ENCODE data around the gene WAC. TPM values are rescaled to one million over a fixed set of nuclear protein-coding genes. Genes with fewer than 3 reads are reported as not detected.
"Not testable (repeated sequence)": the region's sequence is repeated elsewhere in the genome, so short reads cannot be mapped to it uniquely, and the experiment has no call there.

WAC gene, protein sequence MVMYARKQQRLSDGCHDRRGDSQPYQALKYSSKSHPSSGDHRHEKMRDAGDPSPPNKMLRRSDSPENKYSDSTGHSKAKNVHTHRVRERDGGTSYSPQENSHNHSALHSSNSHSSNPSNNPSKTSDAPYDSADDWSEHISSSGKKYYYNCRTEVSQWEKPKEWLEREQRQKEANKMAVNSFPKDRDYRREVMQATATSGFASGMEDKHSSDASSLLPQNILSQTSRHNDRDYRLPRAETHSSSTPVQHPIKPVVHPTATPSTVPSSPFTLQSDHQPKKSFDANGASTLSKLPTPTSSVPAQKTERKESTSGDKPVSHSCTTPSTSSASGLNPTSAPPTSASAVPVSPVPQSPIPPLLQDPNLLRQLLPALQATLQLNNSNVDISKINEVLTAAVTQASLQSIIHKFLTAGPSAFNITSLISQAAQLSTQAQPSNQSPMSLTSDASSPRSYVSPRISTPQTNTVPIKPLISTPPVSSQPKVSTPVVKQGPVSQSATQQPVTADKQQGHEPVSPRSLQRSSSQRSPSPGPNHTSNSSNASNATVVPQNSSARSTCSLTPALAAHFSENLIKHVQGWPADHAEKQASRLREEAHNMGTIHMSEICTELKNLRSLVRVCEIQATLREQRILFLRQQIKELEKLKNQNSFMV
- 119 TPM for total RNA-seq

DNA sequence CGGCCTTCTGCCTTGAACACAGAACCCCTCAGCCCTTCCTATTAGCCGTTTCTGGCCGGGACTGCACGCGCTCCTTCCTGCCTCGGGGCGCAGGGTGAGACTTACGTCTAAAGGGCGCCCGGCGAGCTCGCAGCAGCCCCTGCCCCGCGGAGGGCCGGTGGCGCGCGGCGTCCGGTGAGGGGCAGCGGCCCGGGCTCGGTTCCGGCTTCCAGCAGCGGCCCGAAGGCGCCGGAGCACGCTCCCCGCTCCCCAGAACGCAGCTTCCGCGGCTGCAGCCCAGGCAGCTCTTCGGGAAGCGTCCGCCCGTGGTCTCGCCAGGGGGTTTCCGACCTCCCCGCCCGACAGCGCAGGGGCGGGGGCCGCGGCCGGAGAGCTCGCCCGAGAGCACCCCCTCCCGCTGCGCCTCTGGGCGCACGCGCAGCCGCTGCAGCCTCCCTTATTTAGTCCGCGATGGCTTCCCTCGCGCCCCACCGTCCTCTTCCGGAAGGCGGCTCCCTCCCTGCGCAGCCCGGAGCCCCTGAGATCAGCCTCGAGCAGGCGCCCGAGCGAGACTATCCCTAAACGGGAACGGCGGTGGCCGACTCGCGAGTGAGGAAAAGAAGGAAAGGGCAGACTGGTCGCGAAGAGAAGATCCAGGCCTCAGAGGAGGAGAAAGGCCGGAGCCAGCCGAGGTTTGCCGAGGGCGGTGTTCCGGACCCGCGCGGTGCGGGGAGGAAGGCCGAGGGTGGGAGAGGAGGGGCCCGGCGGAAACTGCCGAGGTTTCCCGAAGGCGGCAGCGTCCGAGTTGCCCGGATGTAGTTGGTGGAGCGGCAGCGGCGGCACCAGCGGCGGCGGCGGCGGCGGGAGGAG is at the start of gene WAC:
Gene WAC (plus strand): TSS at position 782 of the 849 bp plus-strand sequence. CDS start 462 bp downstream, outside the sequence.
- peak; percentile 97 for DNase-seq (ENCODE audit: low spot score)

DNA sequence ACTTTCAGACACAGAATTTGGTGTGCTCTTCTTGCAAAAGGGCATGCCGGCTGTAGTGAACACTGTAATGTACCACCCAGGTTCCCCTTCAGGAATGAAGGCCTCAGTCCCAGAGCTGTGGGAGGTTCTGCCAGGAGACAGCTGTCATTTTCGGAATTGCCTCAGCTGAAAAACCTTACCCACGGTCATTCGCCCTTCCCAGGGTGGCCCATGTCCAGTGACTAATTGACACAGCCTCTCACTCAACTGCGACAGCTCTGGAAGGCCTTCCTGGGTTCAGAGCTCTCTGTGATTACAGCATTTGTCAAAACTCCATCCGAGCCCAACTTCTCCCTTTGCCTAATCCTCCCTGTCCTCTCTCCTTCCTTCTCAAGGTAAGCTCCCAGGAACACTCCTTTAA is 43.7 kb upstream of the WAC start:
- DNase-seq (ENCODE audit: low spot score): no peak

DNA sequence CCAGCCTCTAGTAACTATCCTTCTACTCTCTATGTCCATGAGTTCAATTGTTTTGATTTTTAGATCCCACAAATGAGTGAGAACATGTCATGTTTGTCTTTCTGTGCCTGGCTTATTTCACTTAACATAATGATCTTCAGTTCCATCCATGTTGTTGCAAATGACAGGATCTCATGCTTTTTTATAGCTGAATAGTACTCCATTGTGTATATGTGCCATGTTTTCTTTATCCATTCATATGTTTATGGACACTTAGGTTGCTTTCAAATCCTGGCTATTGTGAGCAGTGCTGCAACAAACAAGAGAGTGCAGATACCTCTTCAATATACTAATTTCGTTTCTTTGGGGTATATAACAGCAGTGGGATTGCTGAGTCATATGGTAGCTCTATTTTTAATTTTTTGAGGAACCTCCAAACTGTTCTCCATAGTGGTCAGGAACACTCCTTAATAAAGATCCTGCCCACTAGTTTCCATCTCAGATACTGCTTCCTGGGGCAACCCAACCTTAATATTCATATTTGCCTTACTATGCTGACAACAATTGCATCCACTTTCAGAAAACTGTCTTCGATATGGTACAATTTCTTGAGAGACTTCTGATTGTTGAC is 42.6 kb upstream of the WAC start:
- DNase-seq (ENCODE audit: low spot score): not testable (repeated sequence)

DNA sequence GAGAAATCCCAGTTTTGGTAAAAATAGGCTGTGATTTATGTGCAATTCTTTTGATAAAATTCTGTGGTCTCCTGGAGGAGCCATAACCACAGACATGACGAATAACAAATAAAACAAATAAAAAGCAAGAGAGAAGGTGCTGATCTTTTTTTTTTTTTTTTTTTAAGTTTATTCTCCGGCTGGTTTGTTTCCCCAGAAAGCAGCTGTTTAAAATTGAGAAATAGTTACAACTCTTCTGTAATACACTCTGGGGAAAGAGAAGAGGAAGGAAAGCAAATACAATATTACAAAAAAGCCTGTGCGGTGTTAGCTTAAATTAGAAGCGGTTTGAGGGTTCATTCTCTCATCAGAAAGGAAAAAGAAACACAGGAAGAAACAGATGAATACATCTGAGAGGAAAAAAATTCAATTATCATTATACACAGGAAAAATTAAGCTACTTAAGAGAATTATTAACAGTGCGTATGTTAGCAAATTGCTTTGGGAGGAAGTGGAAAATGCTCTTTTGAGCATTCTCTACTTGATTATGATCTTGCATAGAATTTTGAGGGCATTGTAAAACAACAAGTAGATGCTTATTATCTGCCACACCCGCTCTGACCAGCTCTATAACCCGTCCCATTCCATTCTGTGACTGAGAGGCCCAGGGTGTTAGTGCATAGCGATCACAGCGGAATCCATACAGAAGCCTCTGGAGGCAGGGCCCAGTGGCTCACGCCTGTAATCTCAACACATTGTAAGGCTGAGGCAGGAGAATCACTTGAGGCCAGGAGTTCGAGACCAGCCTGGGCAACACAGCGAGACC is 40.6 kb upstream of the WAC start:
- no peak for DNase-seq (ENCODE audit: low spot score)

DNA sequence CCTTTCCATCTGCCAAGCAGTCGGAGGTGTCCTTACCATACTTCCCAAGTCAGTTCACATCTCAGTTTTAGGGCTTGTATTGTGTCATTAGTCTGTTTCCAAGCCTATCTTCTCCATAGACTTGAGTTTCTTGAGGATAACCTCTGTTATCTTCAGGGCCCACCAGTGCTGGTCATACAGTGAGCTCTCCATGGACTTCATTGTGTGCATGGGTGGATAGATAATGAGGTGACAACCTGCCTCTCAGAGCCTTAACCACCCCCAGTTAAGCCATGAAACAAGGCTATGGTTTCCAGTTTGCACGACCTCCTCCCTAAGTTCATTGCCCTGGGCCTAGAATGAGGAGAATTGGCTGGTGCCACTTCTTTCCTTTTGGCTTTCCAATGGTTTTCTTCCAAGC is 38.5 kb upstream of the WAC start:
- DNase-seq (ENCODE audit: low spot score): no peak

DNA sequence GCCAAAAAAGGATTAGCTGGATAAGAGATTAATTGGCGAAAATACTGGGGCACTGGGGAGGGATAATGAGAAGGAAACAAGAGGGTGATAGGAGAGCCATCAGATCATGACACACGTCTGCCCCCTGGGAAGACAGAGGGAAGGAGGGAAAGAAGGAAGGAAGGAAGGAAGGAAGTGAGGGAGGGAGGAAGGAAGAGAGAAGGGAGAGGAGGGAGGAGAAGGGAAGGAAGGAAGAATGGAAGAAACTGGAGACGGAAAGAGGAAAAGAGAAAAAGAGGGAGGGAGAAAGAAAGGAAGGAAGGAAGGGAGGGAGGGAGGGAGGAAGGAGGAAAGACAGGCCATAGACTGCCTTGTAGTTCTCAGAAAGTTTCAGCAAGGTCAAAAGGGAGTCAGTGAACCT is 37.8 kb upstream of the WAC start:
- DNase-seq (ENCODE audit: low spot score): no peak

DNA sequence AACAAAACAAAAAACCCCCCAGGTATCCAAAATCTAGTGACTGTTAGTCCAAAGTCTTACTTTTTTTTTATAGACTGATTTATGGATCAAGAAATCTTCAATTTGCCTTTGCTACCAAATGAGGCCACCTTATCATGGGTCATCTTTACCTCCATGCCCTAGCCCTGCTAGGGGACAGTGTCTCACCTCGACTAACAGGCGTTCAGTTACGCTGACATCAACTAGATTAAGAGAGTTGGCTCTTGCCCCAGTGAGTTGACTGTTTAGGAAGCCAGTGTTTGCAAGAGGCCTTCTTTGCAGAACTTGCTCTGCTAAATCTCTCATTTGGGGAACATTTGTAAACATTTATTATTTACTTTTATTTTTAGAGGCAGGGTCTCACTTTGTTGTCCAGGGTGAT is 36.9 kb upstream of the WAC start:
- no peak for DNase-seq (ENCODE audit: low spot score)

DNA sequence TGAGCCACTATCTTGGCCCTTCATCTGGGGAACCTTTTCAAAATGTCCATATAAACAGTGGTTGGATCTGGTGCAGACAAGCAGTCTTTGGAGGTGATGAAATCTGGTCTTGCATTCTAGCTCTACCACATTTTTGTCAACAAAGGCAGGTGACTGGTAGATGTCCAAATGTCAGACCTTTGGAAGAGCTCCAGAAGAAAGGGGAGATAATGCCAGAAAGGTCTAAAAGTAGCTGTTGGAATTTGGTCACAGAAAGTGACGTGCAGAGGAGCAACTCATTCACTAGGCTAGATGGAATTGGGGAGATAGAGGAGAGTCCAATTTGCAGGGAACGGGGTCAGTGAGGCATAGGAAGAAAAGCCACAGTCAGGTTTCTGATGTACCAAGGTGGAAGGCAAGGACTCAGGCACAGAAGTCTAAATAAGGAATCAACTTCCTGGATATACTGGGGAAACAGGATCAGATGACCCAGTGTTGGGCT is 36.4 kb upstream of the WAC start:
- peak; percentile 44 for DNase-seq (ENCODE audit: low spot score)

DNA sequence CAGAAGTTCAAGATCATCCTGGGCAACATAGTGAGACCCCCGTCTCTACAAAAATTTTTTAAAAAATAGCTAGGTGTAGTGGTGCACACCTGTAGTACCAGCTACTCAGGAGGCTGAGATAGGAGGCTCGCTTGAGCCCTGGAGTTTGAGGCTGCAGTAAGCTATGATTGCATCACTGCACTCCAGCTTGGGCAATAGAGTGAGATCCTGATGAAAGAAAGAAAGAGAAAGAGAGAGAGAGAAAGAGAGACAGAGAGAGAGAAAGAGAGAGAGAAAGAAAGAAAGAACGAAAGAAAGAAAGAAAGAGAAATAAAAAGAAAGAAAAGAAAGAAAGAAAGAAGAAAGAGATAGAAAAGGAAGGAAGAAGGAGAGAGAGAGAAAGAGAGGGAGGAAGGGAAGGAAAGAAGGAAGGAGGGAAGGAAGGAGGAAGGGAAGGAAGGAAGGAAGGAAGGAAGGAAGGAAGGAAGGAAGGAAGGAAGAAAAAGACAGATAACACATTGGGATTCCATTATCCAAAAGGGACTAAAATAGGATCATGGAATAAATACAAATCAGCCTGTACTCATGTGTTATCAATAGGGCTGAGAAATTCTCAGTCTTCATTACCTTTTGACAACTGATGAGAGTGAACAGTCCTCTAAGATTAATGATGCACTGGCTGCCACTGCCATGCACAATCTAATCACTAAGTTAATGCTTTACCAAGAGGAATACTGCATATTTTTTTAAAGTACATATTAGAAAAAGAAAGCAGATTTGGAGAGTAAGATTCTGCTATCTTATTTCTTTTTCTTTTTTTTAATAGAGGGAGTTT is 35.4 kb upstream of the WAC start:
- DNase-seq (ENCODE audit: low spot score): no peak

DNA sequence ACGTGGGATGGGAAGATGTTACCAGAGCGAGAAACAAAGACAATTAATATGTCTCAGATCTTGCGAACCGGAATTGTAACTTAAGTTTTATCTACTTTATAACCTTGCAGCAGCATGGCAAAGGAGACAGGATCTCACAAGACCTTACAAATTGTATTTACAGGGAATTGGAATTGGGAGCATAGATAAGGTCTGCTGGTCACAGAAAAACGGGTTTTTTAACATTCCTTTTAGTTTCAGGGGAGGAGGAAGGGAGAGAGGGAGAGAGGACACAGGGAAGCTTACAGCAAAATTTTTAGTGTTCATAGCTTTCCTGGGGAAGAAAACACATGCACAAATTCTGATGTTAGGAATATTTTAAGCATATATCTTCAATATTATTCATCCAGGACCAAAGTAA is 32.7 kb upstream of the WAC start:
- DNase-seq (ENCODE audit: low spot score): not testable (repeated sequence)

DNA sequence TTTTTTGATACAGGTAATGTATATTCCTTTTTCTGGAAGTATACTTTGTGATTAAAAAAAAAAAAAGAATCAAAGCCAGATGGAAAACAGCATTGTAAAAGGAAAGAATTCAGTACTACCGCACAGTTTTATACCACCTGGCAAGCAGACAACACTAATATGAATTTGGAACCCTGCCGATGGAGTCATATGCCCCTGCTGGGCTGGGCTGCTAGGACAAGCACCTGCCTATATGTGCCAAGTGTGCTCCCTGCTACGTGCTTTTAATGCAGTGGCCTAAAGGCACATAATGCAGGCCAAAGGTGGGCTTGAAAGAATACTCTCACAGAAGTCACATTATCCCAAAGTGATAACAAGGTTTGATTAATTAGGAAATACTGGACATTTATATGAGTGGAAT is 29.8 kb upstream of the WAC start:
- DNase-seq (ENCODE audit: low spot score): no peak

DNA sequence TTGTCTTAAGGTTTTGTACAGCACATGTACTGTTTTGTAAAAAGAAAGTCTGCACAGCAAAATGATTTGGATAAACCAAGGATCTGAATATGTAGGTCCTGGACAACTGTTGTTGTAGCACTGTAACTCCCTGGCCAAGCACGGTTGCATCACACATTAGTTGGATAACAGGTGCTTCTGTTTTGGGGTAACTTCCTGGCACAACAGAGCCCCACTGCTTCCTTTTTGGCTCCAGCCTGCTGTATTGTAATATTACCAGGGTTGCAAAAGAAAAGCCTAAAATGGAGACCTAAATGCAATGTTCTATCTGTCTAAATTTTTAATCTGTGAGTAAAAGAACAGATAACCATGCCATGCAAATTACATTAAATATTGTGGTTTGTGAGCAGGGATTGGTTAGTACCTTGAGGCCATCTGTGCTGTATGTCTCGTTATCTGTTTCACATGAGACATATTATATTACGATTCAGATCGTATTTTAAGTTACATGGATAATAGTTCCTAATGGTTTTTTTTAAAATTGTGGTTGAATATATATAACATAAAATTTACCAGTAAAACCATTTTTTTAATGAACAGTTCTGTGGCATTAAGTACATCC is 27.5 kb upstream of the WAC start:
- no peak for DNase-seq (ENCODE audit: low spot score)

DNA sequence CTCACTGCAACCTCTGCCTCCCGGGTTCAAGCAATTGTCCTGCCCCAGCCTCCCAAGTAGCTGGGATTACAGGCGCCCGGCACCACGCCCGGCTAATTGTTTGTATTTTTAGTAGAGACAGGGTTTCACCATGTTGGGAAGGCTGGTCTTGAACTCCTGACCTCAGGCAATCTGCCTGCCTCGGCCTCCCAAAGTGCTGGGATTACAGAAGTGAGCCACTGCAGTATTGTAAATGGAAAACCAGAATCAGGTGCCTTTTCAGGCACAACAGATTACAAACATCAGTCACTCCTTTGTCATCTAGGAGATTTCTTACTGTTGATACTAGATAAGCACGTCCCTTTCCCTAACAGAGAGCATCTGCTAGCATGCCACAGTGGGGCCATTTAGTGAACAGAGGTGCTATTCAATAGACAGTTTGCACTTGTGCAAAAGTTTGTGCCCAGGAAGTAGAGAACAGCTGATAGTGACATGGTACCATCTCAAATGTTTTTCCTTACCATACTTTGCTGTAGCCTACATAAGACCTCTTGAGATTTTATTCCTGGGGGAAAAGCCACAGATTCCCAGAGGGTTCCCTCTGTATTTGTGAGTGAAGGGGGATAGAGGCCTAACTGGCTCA is 24.5 kb upstream of the WAC start:
- DNase-seq (ENCODE audit: low spot score): no peak

DNA sequence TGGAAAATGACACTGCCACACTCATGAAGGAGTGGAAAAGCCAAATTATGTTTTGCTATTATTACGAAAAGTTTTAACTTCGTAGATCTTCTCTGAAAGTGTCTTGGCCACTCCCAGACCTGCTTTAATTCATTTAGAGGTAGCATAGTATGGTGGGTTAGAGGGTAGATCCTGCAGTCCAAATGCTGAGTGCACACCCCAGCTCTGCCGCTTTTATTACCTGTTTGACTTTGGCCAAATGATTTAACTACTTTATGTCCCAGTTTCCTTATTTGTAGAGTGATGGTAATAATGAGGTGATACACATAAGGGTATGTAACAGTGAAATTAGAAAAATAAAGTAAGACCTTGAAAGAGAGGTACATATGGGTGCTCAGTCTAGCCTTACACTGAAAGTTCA is 23.6 kb upstream of the WAC start:
- no peak for DNase-seq (ENCODE audit: low spot score)

DNA sequence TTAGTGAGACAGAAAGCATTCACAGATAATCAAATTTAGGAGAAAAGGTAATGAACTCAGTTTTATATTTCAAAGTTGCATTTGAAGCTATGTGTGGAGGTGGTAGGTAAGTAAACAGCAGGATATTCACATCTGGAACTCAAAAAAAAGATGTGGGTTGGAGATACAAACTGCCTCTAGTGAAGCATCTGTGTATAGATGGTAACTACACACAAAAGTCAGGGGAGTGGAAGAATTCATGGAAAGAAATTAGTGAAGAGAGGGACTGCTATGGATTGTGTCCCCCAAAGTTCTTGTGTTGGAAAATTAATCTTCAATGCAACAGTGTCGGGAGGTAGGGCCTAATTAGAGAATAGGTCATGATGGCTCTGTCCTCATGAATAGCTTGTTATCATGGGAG is 18.3 kb upstream of the WAC start:
- DNase-seq (ENCODE audit: low spot score): no peak

DNA sequence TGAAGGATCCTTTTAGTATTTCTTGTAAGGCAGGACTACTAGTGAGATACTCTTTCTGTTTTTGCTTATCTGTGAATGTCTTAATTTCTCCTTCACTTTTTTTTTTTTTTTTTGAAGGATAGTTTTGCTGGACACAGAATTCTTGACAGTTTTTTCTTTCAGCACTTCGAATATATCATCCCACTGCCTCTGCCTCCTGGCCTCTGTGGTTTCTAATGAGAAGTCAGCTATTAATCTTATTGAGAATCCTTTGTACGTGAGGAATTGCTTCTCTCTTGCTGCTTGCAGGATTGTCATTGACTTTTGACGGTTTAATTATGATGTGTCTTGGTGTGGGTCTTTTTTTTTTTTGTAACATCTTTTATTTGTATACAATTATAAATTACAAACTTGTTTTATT is 12.6 kb upstream of the WAC start:
- no peak for DNase-seq (ENCODE audit: low spot score)

DNA sequence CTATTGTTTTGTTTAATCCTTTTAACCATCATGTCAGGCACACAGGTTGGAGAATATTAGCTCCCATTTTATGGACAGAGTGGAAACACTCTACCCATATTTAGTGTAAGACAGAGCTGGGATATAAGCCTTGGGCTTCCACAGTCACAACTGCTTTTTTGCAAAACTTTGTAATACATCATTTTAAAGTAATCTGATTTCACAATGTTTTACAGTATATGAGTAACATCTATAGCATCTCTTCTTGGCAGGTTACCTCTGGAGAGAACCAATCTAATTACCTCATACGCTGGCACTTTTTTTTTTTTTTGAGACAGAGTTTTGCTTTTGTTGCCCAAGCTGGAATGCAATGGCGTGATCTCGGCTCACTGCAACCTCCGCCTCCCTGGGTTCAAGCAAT is 12.1 kb upstream of the WAC start:
- DNase-seq (ENCODE audit: low spot score): not testable (repeated sequence)

DNA sequence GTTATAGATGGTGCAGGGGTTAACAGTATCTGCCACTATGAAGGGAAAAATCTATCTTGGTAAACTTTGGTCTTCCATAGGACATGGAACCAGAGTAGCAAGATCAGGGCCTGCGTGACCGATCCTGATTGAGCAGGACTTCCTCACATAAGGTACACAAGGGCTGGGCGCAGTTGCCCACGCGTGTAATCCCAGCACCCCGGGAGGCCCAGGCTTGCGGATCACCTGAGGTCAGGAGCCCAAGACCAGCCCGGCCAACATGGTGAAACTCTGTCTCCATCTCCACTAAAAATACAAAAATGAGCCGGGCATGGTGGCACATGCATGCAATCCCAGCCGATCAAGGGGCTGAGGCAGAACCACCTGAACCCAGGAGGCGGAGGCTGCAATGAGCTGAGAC is 11.0 kb upstream of the WAC start:
- not testable (repeated sequence) for DNase-seq (ENCODE audit: low spot score)

DNA sequence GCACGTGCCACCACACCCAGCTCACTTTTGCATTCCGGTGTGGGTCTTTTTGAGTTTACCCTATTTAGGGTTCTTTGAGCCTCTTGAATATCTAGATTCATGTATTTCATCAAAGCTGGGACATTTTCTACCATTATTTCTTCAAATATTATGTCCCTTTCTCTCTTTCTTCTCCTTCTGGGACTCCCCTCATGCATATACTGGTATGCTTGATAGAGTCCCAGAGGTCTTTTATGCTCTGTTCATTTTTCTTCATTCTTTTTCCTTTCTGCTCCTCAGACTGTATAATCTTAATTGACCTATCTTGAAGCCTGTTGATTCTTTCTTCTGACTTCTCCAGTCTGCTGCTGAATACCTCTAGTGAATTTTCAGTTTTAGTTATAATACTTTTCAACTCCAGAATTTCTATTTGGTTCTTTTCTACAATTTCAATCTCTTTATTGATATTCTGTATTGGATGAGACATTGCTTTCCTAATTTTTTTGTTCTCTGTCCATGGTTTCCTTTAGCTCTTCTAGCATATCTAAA is 9.1 kb upstream of the WAC start:
- DNase-seq (ENCODE audit: low spot score): no peak

Data from mucosa of gallbladder (tissue), 1 donor.